Measurements from ENCODE around the gene C11orf24. TPM values are rescaled to one million over a fixed set of nuclear protein-coding genes. Genes with fewer than 3 reads are reported as not detected.
A peak's percentile ranks its signal among the peaks of the same experiment; 100 is the strongest.

The C11orf24 gene
- total RNA-seq, 2 experiments from 2014 or later: 29.2 to 30.0 TPM

DNA sequence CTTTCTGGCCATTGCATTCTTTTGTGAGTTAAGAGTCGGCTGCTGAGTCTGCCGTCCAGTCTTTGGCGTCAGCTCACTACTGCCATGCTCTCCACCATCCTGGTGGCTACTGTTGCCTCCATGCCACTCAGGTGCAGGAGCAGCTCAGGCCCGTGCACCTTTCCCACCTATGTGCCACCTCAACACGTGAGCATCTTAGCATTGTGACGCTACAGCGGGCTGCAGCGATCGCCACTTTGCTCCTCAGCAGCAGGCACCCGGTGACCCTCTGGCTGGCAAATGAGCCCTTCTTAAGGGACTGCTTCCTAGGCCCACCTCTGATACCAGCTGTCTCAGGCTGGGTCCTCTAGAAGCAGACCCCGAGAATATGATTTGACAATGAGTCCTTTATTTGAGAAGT is 47.2 kb downstream of the C11orf24 start:
- ATAC-seq (no peak), DNase-seq (no peak)
- Mint-ChIP-seq H3K36me3 (ENCODE audit: low read depth) (peaks cover 6% of the 10 kb centered on the region), H3K4me1 (ENCODE audit: low read depth) (peaks cover 4% of the 10 kb centered on the region), H3K9me3 (ENCODE audit: insufficient read depth) (peaks cover 9% of the 10 kb centered on the region), H3K27ac (no peak overlapping the region), H3K4me3 (no peak overlapping the region), H3K27me3 (ENCODE audit: low read depth) (peaks cover 3% of the 10 kb centered on the region)
- POLR2A ChIA-PET: no interaction called here
- CTCF ChIA-PET: no interaction called here

DNA sequence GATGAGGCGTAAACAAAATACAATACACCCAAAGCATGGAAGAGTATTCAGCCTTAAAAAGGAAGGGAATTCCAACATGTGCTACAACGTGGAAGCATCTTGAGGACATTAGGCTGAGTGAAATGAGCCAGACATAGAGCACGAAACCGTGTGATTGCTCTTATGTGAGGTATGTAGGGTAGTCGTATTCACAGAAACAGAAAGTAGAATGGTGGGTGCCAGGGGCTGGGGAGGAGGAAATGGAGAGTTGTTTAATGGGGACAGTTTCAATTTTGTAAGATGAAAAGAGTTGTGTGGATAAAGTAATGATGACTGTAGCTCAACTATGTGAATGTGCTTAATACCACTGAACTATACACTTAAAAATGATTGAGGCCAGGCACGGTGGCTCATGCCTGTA is 48.5 kb downstream of the C11orf24 start:
- Mint-ChIP-seq H3K27me3 (ENCODE audit: low read depth) (peaks cover 4% of the 10 kb centered on the region), H3K27ac (no peak overlapping the region), H3K4me3 (no peak overlapping the region), H3K9me3 (ENCODE audit: insufficient read depth) (no peaks in the 10 kb centered on the region), H3K4me1 (ENCODE audit: low read depth) (peaks cover 4% of the 10 kb centered on the region), H3K36me3 (ENCODE audit: low read depth) (no peaks in the 10 kb centered on the region)
- DNase-seq: no peak
- ChIA-PET POLR2A (no interaction called here), CTCF (no interaction called here)
- no peak for ATAC-seq

DNA sequence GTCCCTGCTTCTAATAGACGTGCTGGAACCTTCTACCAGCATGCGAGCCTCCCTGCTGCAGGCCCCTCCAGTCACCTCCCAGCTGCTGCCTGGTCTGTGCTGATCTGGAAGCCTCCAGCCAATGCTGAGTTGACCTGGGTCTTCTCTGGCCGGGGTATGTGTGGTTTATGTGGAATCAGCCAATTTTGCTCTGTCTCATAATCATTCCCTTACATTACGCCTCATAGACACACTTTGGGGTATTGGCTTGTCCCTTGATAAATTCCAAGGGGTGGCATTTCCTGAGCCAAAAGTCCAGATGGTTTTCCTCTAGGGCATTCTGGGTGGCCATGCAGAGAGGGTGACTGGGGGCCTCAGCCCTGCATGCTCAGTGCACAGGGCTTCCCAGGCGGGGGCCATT is 50.4 kb downstream of the C11orf24 start:
- no peak for DNase-seq
- Mint-ChIP-seq H3K36me3 (ENCODE audit: low read depth) (no peaks in the 10 kb centered on the region), H3K27me3 (ENCODE audit: low read depth) (peaks cover 10% of the 10 kb centered on the region), H3K27ac (no peak overlapping the region), H3K4me3 (no peak overlapping the region), H3K9me3 (ENCODE audit: insufficient read depth) (no peaks in the 10 kb centered on the region), H3K4me1 (ENCODE audit: low read depth) (peaks cover 4% of the 10 kb centered on the region)
- ChIA-PET POLR2A (interaction anchor here (0.5 kb wide), 1 partner anchor 10 kb away, joined by 4 read pairs; no protein-coding TSS in a partner anchor), CTCF (interaction anchor here (3.6 kb wide), 1 partner anchor 12 kb away, joined by 12 read pairs; no protein-coding TSS in a partner anchor)
- ATAC-seq: no peak

DNA sequence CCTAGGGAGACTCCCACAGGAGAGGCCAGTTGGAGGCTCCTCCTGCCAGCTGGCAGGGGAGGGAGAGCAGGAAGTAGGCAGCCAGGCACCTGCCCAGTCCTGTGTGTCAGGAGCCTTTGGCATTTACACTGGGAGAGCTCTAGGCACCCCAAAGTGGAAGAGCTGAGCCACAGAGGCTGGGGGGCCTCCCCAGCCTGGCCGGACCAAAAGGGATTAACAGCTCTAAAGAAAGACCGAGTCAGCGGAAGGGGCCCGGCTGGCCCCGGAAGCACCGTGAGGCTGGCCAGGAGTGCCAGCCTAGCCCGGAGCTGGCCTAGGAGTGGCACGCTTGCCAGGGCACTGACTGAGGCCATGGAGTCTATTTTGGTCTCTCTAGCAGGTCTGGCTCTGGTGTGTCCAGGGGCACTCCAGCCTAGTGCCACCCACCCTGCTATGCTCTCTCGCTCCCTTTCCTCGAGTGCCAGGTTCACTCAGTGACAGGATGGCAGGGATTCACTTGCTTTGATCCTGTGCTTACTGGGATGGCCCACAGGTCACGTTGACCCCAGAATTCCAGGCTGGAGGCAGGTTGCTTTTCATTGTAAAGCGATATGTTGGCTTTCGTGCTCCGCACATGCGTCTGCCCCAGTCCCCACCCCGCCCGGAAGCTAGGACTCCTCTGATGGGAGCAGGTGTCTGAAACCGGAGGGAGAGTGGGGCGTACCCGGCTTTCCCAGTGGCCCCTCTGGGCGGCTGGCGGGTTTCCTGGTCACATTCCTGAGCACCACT is 55.4 kb downstream of the C11orf24 start:
- no peak for ATAC-seq
- Mint-ChIP-seq H3K27me3 (ENCODE audit: low read depth) (peaks cover 27% of the 10 kb centered on the region), H3K4me3 (no peak overlapping the region), H3K9me3 (ENCODE audit: insufficient read depth) (no peaks in the 10 kb centered on the region), H3K36me3 (ENCODE audit: low read depth) (peaks cover 4% of the 10 kb centered on the region), H3K27ac (no peak overlapping the region), H3K4me1 (ENCODE audit: low read depth) (peaks cover 21% of the 10 kb centered on the region)
- POLR2A ChIA-PET: no interaction called here
- CTCF ChIA-PET: interaction anchor here (1.3 kb wide), 1 partner anchor 260 kb away, joined by 4 read pairs; no protein-coding TSS in a partner anchor
- no peak for DNase-seq

DNA sequence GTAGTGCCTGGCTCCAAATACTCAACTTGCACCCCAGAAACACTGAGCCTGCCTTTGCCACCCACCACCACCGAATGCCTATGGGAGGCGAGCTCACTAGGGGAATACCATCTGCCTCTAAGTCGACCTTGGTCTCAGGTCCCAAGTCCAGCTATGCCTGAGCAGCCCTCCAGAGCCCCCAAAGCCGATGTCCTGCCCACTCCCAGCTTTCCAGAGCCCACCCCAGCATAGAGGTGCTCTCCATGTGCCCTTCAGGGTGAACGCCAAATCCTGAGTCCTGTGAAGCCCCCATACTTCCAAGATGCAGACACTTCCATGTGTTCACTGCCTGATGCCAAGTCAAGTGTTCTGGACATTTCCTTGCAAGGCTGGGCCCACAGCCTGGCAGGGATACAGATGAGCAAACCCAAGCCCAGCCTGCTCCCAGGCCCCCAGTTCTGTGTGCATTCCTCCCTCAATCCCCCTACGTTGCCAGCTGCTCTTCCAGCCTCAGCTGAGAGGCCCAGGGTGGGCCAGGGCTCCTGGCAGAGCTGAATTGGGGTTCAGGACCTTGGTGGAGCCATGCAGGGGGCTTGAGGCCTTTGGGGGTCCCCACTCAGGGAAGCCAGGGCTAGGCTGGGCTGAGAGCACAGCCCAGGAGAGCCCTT is 56.1 kb downstream of the C11orf24 start:
- no peak for DNase-seq
- ChIA-PET POLR2A (no interaction called here), CTCF (interaction anchor here (1.3 kb wide), 1 partner anchor 260 kb away, joined by 4 read pairs; no protein-coding TSS in a partner anchor)
- no peak for ATAC-seq
- peaks cover 4% of the 10 kb centered on the region for H3K36me3 Mint-ChIP-seq (ENCODE audit: low read depth)
- no peak overlapping the region for H3K27ac Mint-ChIP-seq
- peaks cover 26% of the 10 kb centered on the region for H3K4me1 Mint-ChIP-seq (ENCODE audit: low read depth)
- H3K4me3 Mint-ChIP-seq: peak overlapping the region; percentile 60
- no peaks in the 10 kb centered on the region for H3K9me3 Mint-ChIP-seq (ENCODE audit: insufficient read depth)
- peaks cover 27% of the 10 kb centered on the region for H3K27me3 Mint-ChIP-seq (ENCODE audit: low read depth)

DNA sequence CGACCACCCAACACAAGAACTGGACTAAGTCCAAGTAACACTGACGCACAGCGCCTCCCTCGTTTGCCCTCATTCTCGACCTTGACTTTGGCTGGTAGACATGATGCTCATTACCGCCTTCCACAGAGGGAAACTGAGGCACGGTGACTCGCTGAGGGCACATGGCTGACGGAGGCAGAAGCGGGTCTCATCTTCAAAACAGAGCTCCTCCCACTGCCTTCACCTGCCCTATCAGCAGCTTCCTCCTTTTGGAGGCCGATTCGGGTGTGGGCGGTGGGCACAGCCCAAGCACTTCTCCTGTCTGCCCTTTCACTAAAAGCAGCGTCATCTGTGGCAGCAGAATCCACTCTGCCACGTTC is 56.7 kb downstream of the C11orf24 start:
- peaks cover 29% of the 10 kb centered on the region for H3K4me1 Mint-ChIP-seq (ENCODE audit: low read depth)
- POLR2A ChIA-PET: interaction anchor here (1.0 kb wide), 1 partner anchor 21 kb away, joined by 3 read pairs; no protein-coding TSS in a partner anchor
- H3K9me3 Mint-ChIP-seq (ENCODE audit: insufficient read depth): no peaks in the 10 kb centered on the region
- peaks cover 4% of the 10 kb centered on the region for H3K36me3 Mint-ChIP-seq (ENCODE audit: low read depth)
- H3K4me3 Mint-ChIP-seq: peak overlapping the region; percentile 60
- DNase-seq: no peak
- ATAC-seq: no peak
- peaks cover 27% of the 10 kb centered on the region for H3K27me3 Mint-ChIP-seq (ENCODE audit: low read depth)
- CTCF ChIA-PET: no interaction called here
- peak overlapping the region; percentile 53 for H3K27ac Mint-ChIP-seq

DNA sequence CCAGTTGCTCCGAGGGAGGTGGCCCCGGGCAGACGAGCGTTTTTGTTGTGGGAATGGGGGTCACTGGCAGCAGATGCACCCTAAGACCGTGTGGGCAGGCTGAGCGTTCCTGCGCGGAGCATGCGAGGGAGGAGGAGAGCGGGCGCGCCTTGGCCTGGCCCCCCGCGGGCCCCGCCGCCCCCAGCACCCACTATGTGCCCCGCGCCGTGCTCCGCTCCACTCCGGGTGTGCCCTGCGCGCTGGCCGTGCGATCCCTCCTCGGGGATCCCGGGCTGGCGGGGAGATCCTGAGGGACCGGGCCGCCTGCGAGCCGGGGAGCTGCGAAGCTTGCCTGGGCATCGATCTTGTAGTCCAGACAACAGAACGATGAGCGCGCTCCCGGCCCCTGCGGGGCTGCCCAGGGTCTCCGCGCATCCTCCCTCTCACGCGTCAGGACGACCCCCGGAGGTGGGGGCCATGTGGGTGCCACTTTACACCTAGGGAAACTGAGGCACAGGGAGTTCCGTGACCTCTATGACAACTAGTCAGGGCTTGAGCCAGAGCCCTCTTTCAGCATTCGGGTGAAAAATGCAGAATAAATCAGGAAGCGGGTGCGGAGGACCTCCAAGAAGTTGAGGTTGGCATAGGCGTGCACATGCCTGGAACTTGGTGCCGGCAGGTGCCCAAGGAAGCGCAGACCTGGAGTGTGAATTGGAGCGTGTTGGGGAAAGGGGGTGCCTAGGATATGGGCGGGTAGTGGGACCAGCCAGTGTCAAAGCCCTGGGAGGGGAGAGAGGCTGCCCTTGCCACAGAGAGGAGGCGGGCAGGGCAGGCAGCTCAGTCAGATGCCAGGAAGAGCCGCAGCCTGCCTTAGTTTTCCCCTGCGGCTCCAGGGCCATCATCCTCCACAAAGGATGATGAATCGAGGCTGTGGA is 57.3 kb downstream of the C11orf24 start:
- ChIA-PET POLR2A (interaction anchor here (1.0 kb wide), 1 partner anchor 21 kb away, joined by 3 read pairs; no protein-coding TSS in a partner anchor), CTCF (no interaction called here)
- Mint-ChIP-seq H3K27me3 (ENCODE audit: low read depth) (peaks cover 24% of the 10 kb centered on the region), H3K36me3 (ENCODE audit: low read depth) (peaks cover 4% of the 10 kb centered on the region), H3K9me3 (ENCODE audit: insufficient read depth) (no peaks in the 10 kb centered on the region), H3K4me3 (peak overlapping the region; percentile 69), H3K27ac (no peak overlapping the region), H3K4me1 (ENCODE audit: low read depth) (peaks cover 29% of the 10 kb centered on the region)
- DNase-seq (no peak), ATAC-seq (peak; percentile 16)

DNA sequence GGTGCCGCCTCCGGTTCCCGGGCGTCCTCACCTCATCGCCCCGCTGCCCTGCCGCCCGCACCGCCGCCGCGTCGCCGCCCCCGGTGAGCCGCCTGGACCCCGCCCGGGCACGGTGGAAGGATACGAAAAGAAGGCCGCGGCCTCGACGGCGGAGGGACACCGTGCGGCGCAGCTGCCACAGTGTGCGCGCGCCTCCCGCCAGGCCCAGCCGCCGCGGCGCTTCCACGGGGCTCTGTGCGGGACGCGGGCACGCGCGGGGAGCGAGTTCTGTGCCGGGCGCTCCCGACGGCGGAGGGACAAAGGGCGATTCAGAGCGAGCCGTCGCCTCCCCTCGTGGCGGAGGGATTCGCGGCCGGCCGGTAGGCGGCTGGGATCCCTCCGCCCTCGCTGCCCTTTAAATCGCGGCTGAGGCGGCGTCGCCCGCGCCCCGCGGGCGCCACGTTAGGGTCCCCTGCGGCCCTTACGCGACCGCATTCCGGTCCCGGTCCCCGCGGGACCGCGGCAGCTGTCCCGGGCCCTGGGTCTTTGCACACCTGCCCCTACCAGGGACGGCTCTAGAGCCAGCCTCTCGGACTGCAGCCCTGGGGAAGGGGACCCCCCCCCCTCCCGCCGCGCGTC is 58.1 kb downstream of the C11orf24 start:
- H3K27me3 Mint-ChIP-seq (ENCODE audit: low read depth): peaks cover 24% of the 10 kb centered on the region
- ChIA-PET POLR2A (no interaction called here), CTCF (no interaction called here)
- peak overlapping the region; percentile 85 for H3K27ac Mint-ChIP-seq
- peaks cover 4% of the 10 kb centered on the region for H3K36me3 Mint-ChIP-seq (ENCODE audit: low read depth)
- H3K4me3 Mint-ChIP-seq: peak overlapping the region; percentile 69
- ATAC-seq (peak; percentile 58), DNase-seq (peak; percentile 80)
- H3K9me3 Mint-ChIP-seq (ENCODE audit: insufficient read depth): no peaks in the 10 kb centered on the region
- peaks cover 33% of the 10 kb centered on the region for H3K4me1 Mint-ChIP-seq (ENCODE audit: low read depth)

DNA sequence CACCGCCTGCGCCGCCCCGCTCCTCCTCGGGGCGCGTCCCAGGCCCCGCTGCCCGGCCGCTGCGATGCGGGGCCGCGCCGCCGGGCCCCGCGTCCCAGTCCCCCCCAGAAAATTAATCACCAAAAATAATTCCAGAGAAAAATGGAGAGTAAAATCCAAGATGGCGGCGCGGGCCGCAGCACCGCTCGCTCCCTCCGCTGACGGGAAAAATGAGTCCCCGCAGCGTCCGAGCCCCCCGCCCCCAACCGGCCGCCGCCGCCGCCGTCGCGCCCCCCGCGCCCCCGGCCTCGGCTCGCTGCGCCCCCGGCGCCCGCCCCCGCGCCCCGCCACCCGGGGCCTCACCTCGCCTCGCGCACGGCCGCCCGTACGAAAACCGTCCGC is 58.6 kb downstream of the C11orf24 start, which contains the start of gene KMT5B:
Gene KMT5B (minus strand): TSS at position 162 of the 381 bp plus-strand sequence. CDS start 23,220 bp downstream, outside the sequence.
- peaks cover 24% of the 10 kb centered on the region for H3K27me3 Mint-ChIP-seq (ENCODE audit: low read depth)
- H3K4me1 Mint-ChIP-seq (ENCODE audit: low read depth): peaks cover 36% of the 10 kb centered on the region
- no peaks in the 10 kb centered on the region for H3K9me3 Mint-ChIP-seq (ENCODE audit: insufficient read depth)
- ATAC-seq: no peak
- H3K4me3 Mint-ChIP-seq: peak within 1 kb of the TSS; percentile 85
- peaks cover 4% of the 10 kb centered on the region for H3K36me3 Mint-ChIP-seq (ENCODE audit: low read depth)
- ChIA-PET POLR2A (no interaction called here), CTCF (interaction anchor here (0.6 to 1.8 kb wide), 2 partner anchors 204 to 770 kb away, joined by 3 to 6 read pairs; partner anchors contain the start of gene ALDH3B1)
- peak; percentile 54 for DNase-seq
- peak within 1 kb of the TSS; percentile 87 for H3K27ac Mint-ChIP-seq

DNA sequence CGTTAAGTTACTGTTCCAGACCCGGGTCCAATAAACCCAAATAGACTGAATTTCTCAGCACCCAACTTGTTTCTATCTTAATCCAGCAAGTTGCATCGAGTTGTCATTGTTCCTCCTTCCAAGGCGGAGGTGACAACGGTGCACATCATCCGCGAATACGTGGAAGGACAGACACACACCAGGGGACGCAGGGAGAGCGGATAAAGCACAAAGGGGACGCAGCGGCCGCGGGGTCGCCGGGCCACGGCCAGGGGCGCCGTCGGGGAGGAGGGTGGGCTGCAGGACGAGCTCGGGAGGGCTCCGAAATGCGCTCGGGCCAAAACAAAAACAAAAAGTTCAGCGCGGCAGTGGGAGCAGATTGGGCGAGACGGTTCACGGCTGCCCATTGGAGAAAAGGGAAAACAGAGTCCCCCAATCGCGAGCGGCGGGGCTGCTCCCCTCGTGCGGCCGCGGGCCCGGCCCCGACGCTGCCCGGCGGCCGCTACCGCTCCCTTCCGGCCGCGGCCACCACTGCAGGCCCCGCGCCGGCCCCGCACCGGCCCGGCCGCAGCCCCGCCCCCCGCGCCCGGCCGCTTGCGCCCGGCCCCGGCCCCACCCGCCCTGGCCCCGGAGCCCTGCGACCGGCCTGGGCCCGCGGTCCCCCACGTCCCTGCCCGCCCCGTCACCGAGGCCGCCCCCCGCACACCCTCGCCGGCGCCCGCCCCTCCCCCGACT is 59.2 kb downstream of the C11orf24 start:
- Mint-ChIP-seq H3K4me1 (ENCODE audit: low read depth) (peaks cover 36% of the 10 kb centered on the region), H3K36me3 (ENCODE audit: low read depth) (peaks cover 4% of the 10 kb centered on the region), H3K27ac (peak overlapping the region; percentile 87), H3K9me3 (ENCODE audit: insufficient read depth) (no peaks in the 10 kb centered on the region), H3K27me3 (ENCODE audit: low read depth) (peaks cover 21% of the 10 kb centered on the region), H3K4me3 (peak overlapping the region; percentile 85)
- ATAC-seq (peak; percentile 71), DNase-seq (peak; percentile 73)
- POLR2A ChIA-PET: no interaction called here
- CTCF ChIA-PET: interaction anchor here (0.6 to 1.8 kb wide), 2 partner anchors 203 to 771 kb away, joined by 3 to 6 read pairs; partner anchors contain the start of gene ALDH3B1

Data from activated CD8-positive, alpha-beta T cell treated with anti-CD3 and anti-CD28 coated beads, Interleukin-2, amount 10 ng/mL, durations not matched to agents 7 days and 5 days (primary cell).